Effector CD4-positive, alpha-beta T cell (primary cell): ENCODE measurements around the gene TINCR.

ENCODE experiments used
- DNase-seq: peaks from one replicate; pipeline ENCODE4 v3.0.0-alpha.2; 2020

Gene TINCR

GRCh38 chr19:5588906-5589676, 21.3 kb upstream of the TINCR start:
- no peak for DNase-seq

- no peak for DNase-seq
Observed at GRCh38 chr19:5588441-5588840, 20.7 kb upstream of the TINCR start.

- DNase-seq = no peak
Observed at GRCh38 chr19:5587661-5588060, 19.9 kb upstream of the TINCR start.

GRCh38 chr19:5587071-5587455, 19.3 kb upstream of the TINCR start:
- no peak for DNase-seq

- DNase-seq = no peak
Observed at GRCh38 chr19:5586300-5587070, 18.7 kb upstream of the TINCR start.

GRCh38 chr19:5585461-5586299, 17.9 kb upstream of the TINCR start:
- no peak for DNase-seq

GRCh38 chr19:5580161-5580571, 12.4 kb upstream of the TINCR start:
- DNase-seq = no peak

GRCh38 chr19:5579697-5580096, 11.9 kb upstream of the TINCR start:
- no peak for DNase-seq

- no peak for DNase-seq
Observed at GRCh38 chr19:5579286-5579685, 11.5 kb upstream of the TINCR start.

GRCh38 chr19:5578097-5578846, 10.5 kb upstream of the TINCR start:
- peak; percentile 65 for DNase-seq

- DNase-seq = no peak
Observed at GRCh38 chr19:5575590-5575989, 7.8 kb upstream of the TINCR start.

GRCh38 chr19:5572556-5573286, 5.0 kb upstream of the TINCR start:
- DNase-seq = no peak

- no peak for DNase-seq
Observed at GRCh38 chr19:5571777-5572176, 4.0 kb upstream of the TINCR start.

- DNase-seq = no peak
Observed at GRCh38 chr19:5567970-5568407, 236 bp upstream of the TINCR start.

- no peak for DNase-seq
Observed at GRCh38 chr19:5564930-5565329, 2.8 kb downstream of the TINCR start.

GRCh38 chr19:5563935-5564612, 3.7 kb downstream of the TINCR start:
- no peak for DNase-seq

GRCh38 chr19:5563008-5563431, 4.7 kb downstream of the TINCR start:
- no peak for DNase-seq

- no peak for DNase-seq
Observed at GRCh38 chr19:5562280-5562679, 5.5 kb downstream of the TINCR start.

GRCh38 chr19:5561559-5561958, 6.2 kb downstream of the TINCR start:
- DNase-seq = no peak

- DNase-seq = no peak
Observed at GRCh38 chr19:5560156-5560555, 7.6 kb downstream of the TINCR start.

- DNase-seq = no peak
Observed at GRCh38 chr19:5559804-5560133, 8.0 kb downstream of the TINCR start.
